ENCODE results near the gene PAGE1.
"Not testable (repeated sequence)": the region's sequence is repeated elsewhere in the genome, so short reads cannot be mapped to it uniquely, and the experiment has no call there.

Gene PAGE1

GRCh38 chrX:49725401-49725800, 29.6 kb upstream of the PAGE1 start:
- no peak overlapping the region for H2BK5ac ChIP-seq (ENCODE audit: low read length)
- H3K36me3 ChIP-seq (ENCODE audit: control insufficient read depth, insufficient read depth, low read length), result no peaks in the 10 kb centered on the region
- no peak for DNase-seq
- no peak overlapping the region for H4K8ac ChIP-seq (ENCODE audit: low read depth, low read length)
- no peak overlapping the region for H3K27ac ChIP-seq (ENCODE audit: low read depth, low read length)
- no peak overlapping the region for H3K4me3 ChIP-seq (ENCODE audit: low read length)
- no peak overlapping the region for H2BK120ac ChIP-seq (ENCODE audit: low read depth, low read length)
- no peak overlapping the region for H4K5ac ChIP-seq (ENCODE audit: low read length)
- no peaks in the 10 kb centered on the region for H3K4me1 ChIP-seq (ENCODE audit: control insufficient read depth, low read depth, low read length)
- no peak overlapping the region for H3K56ac ChIP-seq (ENCODE audit: low read length)
- H3K27me3 ChIP-seq (ENCODE audit: insufficient read depth, low read length, poor library complexity), result no peaks in the 10 kb centered on the region
- no peak overlapping the region for H2AK5ac ChIP-seq (ENCODE audit: low read length)
- no peak overlapping the region for H2BK15ac ChIP-seq (replicated peaks; ENCODE audit: low read depth)
- no peak overlapping the region for H3K18ac ChIP-seq (ENCODE audit: low read length)
- no CpG with 5 or more reads among the region's 3 CpGs for WGBS (ENCODE audit: extremely low coverage, insufficient coverage, low lambda C conversion rate)
- no peak overlapping the region for H3K9ac ChIP-seq (ENCODE audit: low read length)
- H3K79me2 ChIP-seq (ENCODE audit: control insufficient read depth, insufficient read depth, low read length), result no peaks in the 10 kb centered on the region
- no peak overlapping the region for H3K4ac ChIP-seq (ENCODE audit: low read depth, low read length)
- H3K79me1 ChIP-seq (ENCODE audit: low read length), result no peaks in the 10 kb centered on the region
- H3K4me2 ChIP-seq (ENCODE audit: low read length), result no peak overlapping the region
- no peak overlapping the region for H3K23ac ChIP-seq (ENCODE audit: low read length)

DNA sequence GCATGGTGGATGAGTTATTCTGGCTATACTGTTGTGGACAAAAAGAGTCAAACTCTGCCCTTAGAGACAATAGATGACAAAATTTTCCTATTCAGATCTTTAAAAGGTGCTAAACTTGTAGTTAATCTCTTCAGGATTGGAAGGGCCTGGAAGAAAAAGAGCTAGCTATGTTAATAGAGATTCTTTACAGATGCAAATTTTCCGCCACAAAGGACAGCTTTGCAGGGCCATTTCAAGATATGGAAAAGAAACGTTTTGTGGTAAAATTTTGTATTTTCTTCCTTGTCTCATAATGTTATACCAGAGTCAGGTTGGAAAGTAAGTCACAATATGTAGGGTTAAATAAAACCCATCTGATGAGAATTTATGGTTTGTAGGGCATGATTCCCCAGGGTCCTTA, 24.3 kb upstream of the PAGE1 start:
- not testable (repeated sequence) for H2AK5ac ChIP-seq (ENCODE audit: low read length); H3K56ac ChIP-seq (ENCODE audit: low read length); H3K23ac ChIP-seq (ENCODE audit: low read length); H3K79me2 ChIP-seq (ENCODE audit: control insufficient read depth, insufficient read depth, low read length); H2BK120ac ChIP-seq (ENCODE audit: low read depth, low read length); H3K9ac ChIP-seq (ENCODE audit: low read length); H3K36me3 ChIP-seq (ENCODE audit: control insufficient read depth, insufficient read depth, low read length); H3K18ac ChIP-seq (ENCODE audit: low read length); H3K4me1 ChIP-seq (ENCODE audit: control insufficient read depth, low read depth, low read length); H2BK15ac ChIP-seq (replicated peaks; ENCODE audit: low read depth); H3K27me3 ChIP-seq (ENCODE audit: insufficient read depth, low read length, poor library complexity); H2BK5ac ChIP-seq (ENCODE audit: low read length); H4K5ac ChIP-seq (ENCODE audit: low read length); H3K4me3 ChIP-seq (ENCODE audit: low read length); H3K4ac ChIP-seq (ENCODE audit: low read depth, low read length); H4K8ac ChIP-seq (ENCODE audit: low read depth, low read length); H3K79me1 ChIP-seq (ENCODE audit: low read length); DNase-seq; H3K27ac ChIP-seq (ENCODE audit: low read depth, low read length); H3K4me2 ChIP-seq (ENCODE audit: low read length)
- no CpG with 5 or more reads among the region's 2 CpGs for WGBS (ENCODE audit: extremely low coverage, insufficient coverage, low lambda C conversion rate)

DNA sequence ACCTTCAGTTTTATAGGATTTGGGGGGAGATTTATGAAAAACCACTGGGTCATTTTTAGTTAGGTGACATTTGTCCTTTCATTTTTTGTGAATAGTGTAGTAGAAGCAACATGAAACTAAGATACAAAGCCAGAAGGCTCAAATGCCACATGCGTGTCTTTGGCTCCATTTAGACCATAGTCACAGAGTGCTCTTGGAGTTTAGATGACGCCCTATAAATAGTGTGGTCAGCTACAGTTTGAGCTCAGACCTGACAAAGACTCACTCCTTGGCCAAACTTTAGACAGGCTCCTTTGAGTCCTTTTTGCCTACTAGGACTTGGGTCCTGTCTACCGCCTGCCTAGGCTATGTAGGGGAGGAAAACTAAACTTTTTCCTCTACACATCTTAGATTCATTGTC, 16.8 kb upstream of the PAGE1 start:
- Histone ChIP-seq H3K4me3 (ENCODE audit: low read length) (no peak overlapping the region), H3K56ac (ENCODE audit: low read length) (no peak overlapping the region), H3K23ac (ENCODE audit: low read length) (no peak overlapping the region), H3K36me3 (ENCODE audit: control insufficient read depth, insufficient read depth, low read length) (no peaks in the 10 kb centered on the region), H2AK5ac (ENCODE audit: low read length) (no peak overlapping the region), H2BK5ac (ENCODE audit: low read length) (no peak overlapping the region), H3K18ac (ENCODE audit: low read length) (no peak overlapping the region), H4K5ac (ENCODE audit: low read length) (no peak overlapping the region), H3K79me1 (ENCODE audit: low read length) (no peaks in the 10 kb centered on the region), H2BK15ac (replicated peaks; ENCODE audit: low read depth) (no peak overlapping the region), H3K27ac (ENCODE audit: low read depth, low read length) (no peak overlapping the region), H3K4me1 (ENCODE audit: control insufficient read depth, low read depth, low read length) (no peaks in the 10 kb centered on the region), H3K27me3 (ENCODE audit: insufficient read depth, low read length, poor library complexity) (no peaks in the 10 kb centered on the region), H4K8ac (ENCODE audit: low read depth, low read length) (no peak overlapping the region), H3K4ac (ENCODE audit: low read depth, low read length) (no peak overlapping the region), H3K4me2 (ENCODE audit: low read length) (no peak overlapping the region), H3K79me2 (ENCODE audit: control insufficient read depth, insufficient read depth, low read length) (no peaks in the 10 kb centered on the region), H3K9ac (ENCODE audit: low read length) (no peak overlapping the region), H2BK120ac (ENCODE audit: low read depth, low read length) (no peak overlapping the region)
- no peak for DNase-seq
- WGBS (ENCODE audit: extremely low coverage, insufficient coverage, low lambda C conversion rate), result no CpG with 5 or more reads among the region's 3 CpGs

DNA sequence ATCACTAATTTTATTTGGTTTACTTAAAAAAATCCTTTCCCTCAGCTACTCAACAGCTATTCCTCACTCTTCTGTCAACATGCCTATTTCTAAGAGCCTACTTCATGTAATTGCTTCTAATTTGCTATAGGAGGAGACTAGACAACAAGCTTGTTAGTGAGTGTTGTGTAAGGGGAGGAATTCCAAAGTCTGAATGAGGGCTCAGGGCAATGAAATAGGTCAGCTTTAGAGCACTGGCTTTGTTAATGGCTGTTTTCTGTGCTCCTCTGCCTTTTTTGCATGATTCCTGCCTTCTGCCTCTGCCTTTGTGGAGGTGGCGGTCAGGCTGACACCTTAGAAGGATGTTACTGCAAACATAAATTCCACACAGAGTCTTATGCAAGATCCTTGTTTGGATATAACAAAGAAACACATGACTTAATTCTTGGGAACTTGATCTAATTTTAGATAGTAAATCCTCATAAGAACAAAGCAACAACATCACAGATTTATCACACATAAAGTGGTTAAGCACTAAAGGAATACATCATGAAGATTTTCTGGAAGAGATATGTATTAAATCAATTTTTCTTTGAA, 15.0 kb upstream of the PAGE1 start:
- no CpG with 5 or more reads among the region's 1 CpG for whole genome bisulfite sequencing (ENCODE audit: extremely low coverage, insufficient coverage, low lambda C conversion rate)
- Histone ChIP-seq H4K5ac (ENCODE audit: low read length) (no peak overlapping the region), H3K9ac (ENCODE audit: low read length) (no peak overlapping the region), H4K8ac (ENCODE audit: low read depth, low read length) (no peak overlapping the region), H2BK120ac (ENCODE audit: low read depth, low read length) (no peak overlapping the region), H3K23ac (ENCODE audit: low read length) (no peak overlapping the region), H3K79me1 (ENCODE audit: low read length) (no peaks in the 10 kb centered on the region), H3K79me2 (ENCODE audit: control insufficient read depth, insufficient read depth, low read length) (no peaks in the 10 kb centered on the region), H2AK5ac (ENCODE audit: low read length) (no peak overlapping the region), H3K27me3 (ENCODE audit: insufficient read depth, low read length, poor library complexity) (no peaks in the 10 kb centered on the region), H3K18ac (ENCODE audit: low read length) (no peak overlapping the region), H3K4me2 (ENCODE audit: low read length) (no peak overlapping the region), H3K4me3 (ENCODE audit: low read length) (no peak overlapping the region), H3K36me3 (ENCODE audit: control insufficient read depth, insufficient read depth, low read length) (no peaks in the 10 kb centered on the region), H3K4ac (ENCODE audit: low read depth, low read length) (no peak overlapping the region), H2BK15ac (replicated peaks; ENCODE audit: low read depth) (no peak overlapping the region), H2BK5ac (ENCODE audit: low read length) (no peak overlapping the region), H3K56ac (ENCODE audit: low read length) (no peak overlapping the region), H3K27ac (ENCODE audit: low read depth, low read length) (no peak overlapping the region), H3K4me1 (ENCODE audit: control insufficient read depth, low read depth, low read length) (no peaks in the 10 kb centered on the region)
- peak; percentile 47 for DNase-seq

DNA sequence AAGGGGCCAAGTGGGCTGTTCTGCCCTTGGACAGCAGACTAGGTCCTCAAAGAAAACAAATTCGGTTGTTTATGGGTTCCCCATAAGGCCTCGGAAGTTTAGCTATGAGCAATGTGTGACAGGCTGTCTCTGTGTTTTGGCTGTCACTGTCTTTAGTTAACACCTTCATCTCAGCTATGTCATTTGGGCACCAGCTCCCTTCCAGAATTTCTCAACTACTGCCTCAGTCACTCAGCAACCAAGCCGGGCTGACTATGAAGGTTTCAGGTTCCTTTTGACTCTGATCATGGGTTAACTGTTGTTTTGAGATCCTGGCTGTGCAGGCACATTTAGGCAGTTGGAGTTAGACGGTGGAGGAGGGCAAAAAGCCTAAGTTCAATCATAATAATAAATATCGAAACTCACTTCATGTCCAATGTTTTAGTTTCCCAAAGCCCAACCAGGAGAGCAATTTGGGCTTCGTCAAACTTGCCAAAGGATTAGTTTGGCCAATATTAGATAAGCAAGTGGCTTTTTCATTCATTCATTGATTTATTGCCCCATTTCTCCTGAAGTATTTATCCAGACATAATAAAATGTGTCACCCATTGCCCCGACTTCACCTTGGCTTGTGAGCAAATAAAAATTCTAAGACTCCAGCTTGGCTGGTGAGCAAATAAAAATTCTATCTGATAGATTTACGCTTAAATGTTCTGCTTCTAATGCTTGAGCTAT, 9.1 kb upstream of the PAGE1 start:
- WGBS (ENCODE audit: extremely low coverage, insufficient coverage, low lambda C conversion rate), result no CpG with 5 or more reads among the region's 8 CpGs
- Histone ChIP-seq H4K8ac (ENCODE audit: low read depth, low read length) (no peak overlapping the region), H2BK120ac (ENCODE audit: low read depth, low read length) (no peak overlapping the region), H3K27ac (ENCODE audit: low read depth, low read length) (no peak overlapping the region), H3K56ac (ENCODE audit: low read length) (no peak overlapping the region), H3K9ac (ENCODE audit: low read length) (no peak overlapping the region), H3K79me1 (ENCODE audit: low read length) (no peaks in the 10 kb centered on the region), H3K4me3 (ENCODE audit: low read length) (no peak overlapping the region), H3K23ac (ENCODE audit: low read length) (no peak overlapping the region), H3K4me1 (ENCODE audit: control insufficient read depth, low read depth, low read length) (no peaks in the 10 kb centered on the region), H2AK5ac (ENCODE audit: low read length) (no peak overlapping the region), H4K5ac (ENCODE audit: low read length) (no peak overlapping the region), H3K27me3 (ENCODE audit: insufficient read depth, low read length, poor library complexity) (no peaks in the 10 kb centered on the region), H2BK15ac (replicated peaks; ENCODE audit: low read depth) (no peak overlapping the region), H3K4ac (ENCODE audit: low read depth, low read length) (no peak overlapping the region), H3K36me3 (ENCODE audit: control insufficient read depth, insufficient read depth, low read length) (no peaks in the 10 kb centered on the region), H2BK5ac (ENCODE audit: low read length) (no peak overlapping the region), H3K4me2 (ENCODE audit: low read length) (no peak overlapping the region), H3K18ac (ENCODE audit: low read length) (no peak overlapping the region), H3K79me2 (ENCODE audit: control insufficient read depth, insufficient read depth, low read length) (no peaks in the 10 kb centered on the region)
- DNase-seq, result no peak

- Histone ChIP-seq H4K5ac (ENCODE audit: low read length) (no peak overlapping the region), H2BK5ac (ENCODE audit: low read length) (no peak overlapping the region), H3K4me2 (ENCODE audit: low read length) (no peak overlapping the region), H3K27me3 (ENCODE audit: insufficient read depth, low read length, poor library complexity) (no peaks in the 10 kb centered on the region), H3K79me1 (ENCODE audit: low read length) (no peaks in the 10 kb centered on the region), H3K79me2 (ENCODE audit: control insufficient read depth, insufficient read depth, low read length) (no peaks in the 10 kb centered on the region), H3K36me3 (ENCODE audit: control insufficient read depth, insufficient read depth, low read length) (no peaks in the 10 kb centered on the region), H3K4me3 (ENCODE audit: low read length) (no peak overlapping the region), H3K4ac (ENCODE audit: low read depth, low read length) (no peak overlapping the region), H2BK15ac (replicated peaks; ENCODE audit: low read depth) (no peak overlapping the region), H2BK120ac (ENCODE audit: low read depth, low read length) (no peak overlapping the region), H3K27ac (ENCODE audit: low read depth, low read length) (no peak overlapping the region), H3K18ac (ENCODE audit: low read length) (no peak overlapping the region), H2AK5ac (ENCODE audit: low read length) (no peak overlapping the region), H3K23ac (ENCODE audit: low read length) (no peak overlapping the region), H3K4me1 (ENCODE audit: control insufficient read depth, low read depth, low read length) (no peaks in the 10 kb centered on the region), H4K8ac (ENCODE audit: low read depth, low read length) (no peak overlapping the region), H3K9ac (ENCODE audit: low read length) (no peak overlapping the region), H3K56ac (ENCODE audit: low read length) (no peak overlapping the region)
- no CpG with 5 or more reads among the region's 5 CpGs for WGBS (ENCODE audit: extremely low coverage, insufficient coverage, low lambda C conversion rate)
- DNase-seq, result no peak
Measured at GRCh38 chrX:49701933-49702332, 6.1 kb upstream of the PAGE1 start.

Measured in mesendoderm (in vitro differentiated cells).